Endothelial cell of umbilical vein (primary cell): ENCODE measurements around the gene KLHL5. TPM values are rescaled to one million over a fixed set of nuclear protein-coding genes. Genes with fewer than 3 reads are reported as not detected.

Experiments used
- BruUV-seq: library from RNA; stranded (reverse); fragments of 400-500 nt; replicated peaks from 2 replicates; lab custom pipeline; 2021; lab: Mats Ljungman, UMichigan
- CTCF ChIA-PET: fragments of 300-600, 350-600 bp; sonication (Branson Sonifier 250); formaldehyde crosslinking; loops from one replicate; lab custom pipeline; 2021; ENCODE audit warnings: antibody characterized with exemption, inconsistent platforms; lab: Charles Lee
- POLR2A ChIA-PET: fragments of 300-600, 350-600 bp; sonication (Branson Sonifier 250); formaldehyde crosslinking; loops from one replicate; lab custom pipeline; 2021; ENCODE audit warnings: antibody characterized with exemption, inconsistent platforms; lab: Charles Lee
- DNase-seq: peaks from one replicate; pipeline ENCODE4 v3.0.0-alpha.2; 2011; ENCODE audit warnings: low read depth, low spot score
- FAIRE-seq: peaks from 2 replicates; lab custom pipeline; 2011; peaks lifted over from hg19 to GRCh38; lab: Jason Lieb, UNC
- H2AFZ ChIP-seq: 2 replicates; pipeline ENCODE4 v1.6.0; 2012; ENCODE audit warnings: low read depth, low read length, control low read depth, inconsistent platforms
- H3K27ac ChIP-seq: 2 replicates; pipeline ENCODE4 v1.5.1; 2011; ENCODE audit warnings: low read depth, mild to moderate bottlenecking, control low read depth, low read length, moderate library complexity; ENCODE audit not compliant: insufficient read depth
- H3K27me3 ChIP-seq, 2 experiments: 2 replicates each; pipeline versions ENCODE4 v1.6.0 to v1.6.1; 2011; ENCODE audit warnings: low read length in 2 of 2, mixed read lengths in 1 of 2; ENCODE audit not compliant: control insufficient read depth in 2 of 2, insufficient read depth in 2 of 2
- H3K36me3 ChIP-seq, 2 experiments: 2 replicates in 1 of 2; 3 replicates in 1 of 2; pipeline ENCODE4 v1.5.1; 2011; ENCODE audit warnings: low read length in 2 of 2, mild to moderate bottlenecking in 1 of 2, moderate library complexity in 1 of 2; ENCODE audit not compliant: control insufficient read depth in 2 of 2, insufficient read depth in 2 of 2; ENCODE audit errors: extremely low read depth in 1 of 2
- H3K4me1 ChIP-seq: 3 replicates; pipeline ENCODE4 v1.5.1; 2011; ENCODE audit warnings: mild to moderate bottlenecking, low read length; ENCODE audit not compliant: control insufficient read depth, insufficient read depth; ENCODE audit errors: extremely low read depth
- H3K4me2 ChIP-seq: 2 replicates; pipeline ENCODE4 v1.6.1; 2011; ENCODE audit warnings: low read length, control low read depth, mixed read lengths; ENCODE audit not compliant: insufficient read depth
- H3K4me3 ChIP-seq, 3 experiments: fragments of 200-600 bp in 1 of 3; sonication (generic), shearing (Covaris generic) in 1 of 3; replicated peaks in 1 of 3; 2 replicates each; pipeline ENCODE4 v1.5.1; 2011 to 2016; ENCODE audit warnings: control low read depth in 3 of 3, low read length in 3 of 3, mild to moderate bottlenecking in 2 of 3, inconsistent platforms in 1 of 3, low read depth in 1 of 3, moderate library complexity in 1 of 3; ENCODE audit not compliant: insufficient read depth in 1 of 3
- H3K79me2 ChIP-seq: 2 replicates; pipeline ENCODE4 v1.6.0; 2012; ENCODE audit warnings: low read length, inconsistent platforms; ENCODE audit not compliant: control insufficient read depth, insufficient read depth
- H3K9ac ChIP-seq: replicated peaks from 2 replicates; pipeline ENCODE3; 2011; ENCODE audit warnings: low read length, control low read depth; ENCODE audit not compliant: insufficient read depth; ENCODE audit errors: extremely low read depth
- H3K9me1 ChIP-seq: replicated peaks from 3 replicates; pipeline ENCODE4 v1.6.0; 2011; ENCODE audit warnings: mild to moderate bottlenecking, low read length; ENCODE audit not compliant: control insufficient read depth, insufficient read depth; ENCODE audit errors: extremely low read depth
- H3K9me3 ChIP-seq: replicated peaks from 2 replicates; pipeline ENCODE4 v1.5.1; 2012; ENCODE audit warnings: low read length, inconsistent platforms; ENCODE audit not compliant: control insufficient read depth, insufficient read depth
- H4K20me1 ChIP-seq: replicated peaks from 2 replicates; pipeline ENCODE3; 2011; ENCODE audit warnings: mild to moderate bottlenecking, low read length; ENCODE audit not compliant: control insufficient read depth, insufficient read depth; ENCODE audit errors: extremely low read depth
- CTCF ChIP-seq, 2 donors: IDR thresholded peaks; 1 replicate in 1 of 2; 2 replicates in 1 of 2; pipeline ENCODE4 v1.5.1; 2011; ENCODE audit warnings: low read length in 2 of 2, mild to moderate bottlenecking in 2 of 2, moderate library complexity in 2 of 2, control low read depth in 1 of 2, inconsistent platforms in 1 of 2, low read depth in 1 of 2; ENCODE audit not compliant: insufficient read depth in 1 of 2; ENCODE audit errors: extremely low read depth in 1 of 2
- EZH2 ChIP-seq: IDR thresholded peaks from 2 replicates; pipeline ENCODE4 v1.6.1; 2012; ENCODE audit warnings: borderline replicate concordance, low read depth, mild to moderate bottlenecking, moderate library complexity, low read length, inconsistent platforms; ENCODE audit not compliant: severe bottlenecking
- FOS ChIP-seq: IDR thresholded peaks from 2 replicates; pipeline ENCODE4 v1.6.1; 2011; ENCODE audit warnings: mild to moderate bottlenecking, low read length, moderate library complexity, borderline replicate concordance; ENCODE audit not compliant: insufficient read depth
- GATA2 ChIP-seq: IDR thresholded peaks from 2 replicates; pipeline ENCODE4 v1.7.0; 2011; ENCODE audit warnings: low read depth, mild to moderate bottlenecking, moderate library complexity, mixed read lengths, low read length; ENCODE audit not compliant: insufficient read length, insufficient read depth
- JUN ChIP-seq: IDR thresholded peaks from 2 replicates; pipeline ENCODE4 v1.6.1; 2011; ENCODE audit warnings: borderline replicate concordance, low read depth; ENCODE audit not compliant: insufficient read length, insufficient read depth
- MAX ChIP-seq: IDR thresholded peaks from 2 replicates; pipeline ENCODE4 v1.6.1; 2011; ENCODE audit not compliant: insufficient read depth, insufficient read length
- MYC ChIP-seq: IDR thresholded peaks from one replicate; pipeline ENCODE4 v1.6.1; 2011; ENCODE audit warnings: mild to moderate bottlenecking, low read depth, low read length
- POLR2A ChIP-seq: IDR thresholded peaks from 2 replicates; pipeline ENCODE4 v1.6.1; 2012; ENCODE audit warnings: low read depth, mild to moderate bottlenecking, control low read depth, low read length
- POLR2AphosphoS5 ChIP-seq: IDR thresholded peaks from 2 replicates; pipeline ENCODE4 v1.6.1; 2012; ENCODE audit warnings: low read depth, mild to moderate bottlenecking, control low read depth, low read length, moderate library complexity; ENCODE audit not compliant: insufficient read depth
- dilution Hi-C: fragments of 300-500 bp; cut with MboI; formaldehyde crosslinking; loops from one replicate; pipeline ENCODE4 v1.15.0; 2019; ENCODE audit warnings: low sequenced_read_pairs; ENCODE audit not compliant: extremely low pct_ligation_motif_present
- intact Hi-C: fragments of 100-400 bp; cut with micrococcal nuclease; formaldehyde crosslinking; loops from one replicate; pipeline ENCODE4 v1.10.0; 2022
- polyA plus RNA-seq, 4 experiments: library from polyadenylated mRNA; depleted of rRNA in 3 of 4; stranded (reverse) in 3 of 4; unstranded in 1 of 4; fragments of >200 nt; gene quantifications; 2 replicates each; pipeline versions ENCODE4 v1.2.1 to v1.2.3, GENCODE V29; 2011 to 2012; ENCODE audit warnings: missing spikeins in 1 of 4
- total RNA-seq: library from RNA; stranded (reverse); gene quantifications from 2 replicates; pipeline ENCODE4 v1.2.3, GENCODE V29; 2021

Gene KLHL5
- total and polyA plus RNA-seq, 2 donors (not counting 3 experiments of a cell fraction or from before 2014, with no cell fraction given), result 32.2 to 54.6 TPM

GRCh38 chr4:39114436-39114835 is 52.4 kb downstream of the KLHL5 start:
- Histone ChIP-seq H3K4me1 (no peaks in the 10 kb centered on the region), H4K20me1 (no peaks in the 10 kb centered on the region), H3K4me3 (no peak overlapping the region), H3K79me2 (no peaks in the 10 kb centered on the region), H2AFZ (no peak overlapping the region), H3K9me1 (no peaks in the 10 kb centered on the region), H3K27me3 (no peaks in the 10 kb centered on the region), H3K27ac (no peak overlapping the region), H3K9ac (no peak overlapping the region), H3K9me3 (no peaks in the 10 kb centered on the region), H3K36me3 (peaks cover 0 to 3% of the 10 kb centered on the region in 2 experiments), H3K4me2 (no peak overlapping the region)
- dilution Hi-C loops, result no loop called here
- TF ChIP-seq MAX, result no peak
- no peak for TF ChIP-seq GATA2
- no peak for TF ChIP-seq CTCF (IDR thresholded peaks at IDR 0.05; ENCODE audit: extremely low read depth in 1 of 2, insufficient read depth in 1 of 2, low read depth in 1 of 2, low read length in 2 of 2)
- TF ChIP-seq FOS, result no peak
- no peak for TF ChIP-seq MYC
- no peak for TF ChIP-seq EZH2
- no peak for TF ChIP-seq POLR2A
- TF ChIP-seq POLR2AphosphoS5, result no peak
- TF ChIP-seq JUN, result no peak
- ChIA-PET CTCF (no interaction called here), POLR2A (no interaction called here)
- FAIRE-seq (no peak), DNase-seq (no peak)
- intact Hi-C loops, result no loop called here
- no TSS peak for BruUV-seq
